Measurements from ENCODE around the gene ATP6AP1.

DNA sequence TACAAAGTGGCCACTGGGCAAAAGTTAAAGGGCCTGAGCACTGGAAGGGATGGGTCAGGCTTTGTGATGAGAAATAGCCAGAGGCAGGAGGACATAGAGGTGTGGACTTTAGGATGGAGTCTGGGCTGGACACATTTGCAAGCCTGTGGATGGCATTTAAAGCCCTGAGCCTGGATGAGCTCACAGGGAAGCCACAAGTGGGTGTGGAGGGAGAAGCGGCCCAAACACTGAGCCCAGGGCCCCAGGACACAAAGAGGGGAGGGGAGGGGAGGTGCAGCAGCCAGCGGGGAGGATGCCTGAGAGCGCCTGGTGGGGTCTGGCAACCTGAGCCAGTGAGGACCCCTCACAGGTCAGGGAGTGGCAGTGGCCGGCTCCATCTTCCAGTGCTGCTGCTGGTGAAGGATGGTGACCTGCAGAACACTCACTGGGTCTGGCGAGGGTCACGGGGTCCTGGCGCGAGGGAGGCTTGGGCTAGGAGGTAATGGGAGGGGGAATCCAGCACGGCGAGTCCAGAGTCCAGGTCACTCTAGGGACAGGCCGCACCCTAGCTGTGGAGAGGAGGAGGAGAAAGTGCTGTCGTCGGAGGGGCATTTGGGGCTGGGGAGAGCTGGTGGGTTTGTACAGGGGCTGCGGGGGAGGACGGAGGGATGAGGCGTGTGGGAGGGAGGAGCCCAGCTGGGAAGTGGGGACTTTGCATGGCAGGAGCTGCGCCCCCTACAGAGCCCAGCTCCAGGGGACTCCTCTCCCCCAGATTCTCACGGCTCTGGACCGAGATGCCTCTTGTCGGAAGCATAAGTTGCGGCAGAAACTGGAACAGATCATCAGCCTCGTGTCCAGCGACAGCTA, 43.6 kb downstream of the ATP6AP1 start:
- TF ChIP-seq, protein P1, sequence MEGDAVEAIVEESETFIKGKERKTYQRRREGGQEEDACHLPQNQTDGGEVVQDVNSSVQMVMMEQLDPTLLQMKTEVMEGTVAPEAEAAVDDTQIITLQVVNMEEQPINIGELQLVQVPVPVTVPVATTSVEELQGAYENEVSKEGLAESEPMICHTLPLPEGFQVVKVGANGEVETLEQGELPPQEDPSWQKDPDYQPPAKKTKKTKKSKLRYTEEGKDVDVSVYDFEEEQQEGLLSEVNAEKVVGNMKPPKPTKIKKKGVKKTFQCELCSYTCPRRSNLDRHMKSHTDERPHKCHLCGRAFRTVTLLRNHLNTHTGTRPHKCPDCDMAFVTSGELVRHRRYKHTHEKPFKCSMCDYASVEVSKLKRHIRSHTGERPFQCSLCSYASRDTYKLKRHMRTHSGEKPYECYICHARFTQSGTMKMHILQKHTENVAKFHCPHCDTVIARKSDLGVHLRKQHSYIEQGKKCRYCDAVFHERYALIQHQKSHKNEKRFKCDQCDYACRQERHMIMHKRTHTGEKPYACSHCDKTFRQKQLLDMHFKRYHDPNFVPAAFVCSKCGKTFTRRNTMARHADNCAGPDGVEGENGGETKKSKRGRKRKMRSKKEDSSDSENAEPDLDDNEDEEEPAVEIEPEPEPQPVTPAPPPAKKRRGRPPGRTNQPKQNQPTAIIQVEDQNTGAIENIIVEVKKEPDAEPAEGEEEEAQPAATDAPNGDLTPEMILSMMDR (IDR thresholded peaks at IDR 0.05; ENCODE audit: low read depth, low read length, poor library complexity, severe bottlenecking): no peak
- no peak for TF ChIP-seq EZH2phosphoT487 (IDR thresholded peaks at IDR 0.05; ENCODE audit: borderline replicate concordance, low read length)

Measured in DOHH2 (cell line).